OCI-M1 (cell line): Measurements from ENCODE around the gene TMEM222.

Experiments
- DNase-seq: peaks from one replicate; lab custom pipeline; 2025; lab: John Stamatoyannopoulos, UW

Gene TMEM222

GRCh38 chr1:27342391-27342777 is 20.4 kb downstream of the TMEM222 start:
- DNase-seq, result no peak

- peak; percentile 56 for DNase-seq
Measured at GRCh38 chr1:27342778-27343638, 21.0 kb downstream of the TMEM222 start.

- no peak for DNase-seq
Measured at GRCh38 chr1:27343639-27344025, 21.7 kb downstream of the TMEM222 start.

GRCh38 chr1:27345272-27345671 is 23.3 kb downstream of the TMEM222 start:
- no peak for DNase-seq

GRCh38 chr1:27346357-27346756 is 24.4 kb downstream of the TMEM222 start:
- no peak for DNase-seq

- DNase-seq, result no peak
Measured at GRCh38 chr1:27346991-27347624, 25.1 kb downstream of the TMEM222 start.

- no peak for DNase-seq
Measured at GRCh38 chr1:27348861-27349783, 27.2 kb downstream of the TMEM222 start.

- DNase-seq, result no peak
Measured at GRCh38 chr1:27349784-27350662, 28.1 kb downstream of the TMEM222 start.

- DNase-seq, result no peak
Measured at GRCh38 chr1:27350663-27351540, 28.9 kb downstream of the TMEM222 start.

- no peak for DNase-seq
Measured at GRCh38 chr1:27351541-27352107, 29.7 kb downstream of the TMEM222 start.

- DNase-seq, result no peak
Measured at GRCh38 chr1:27353166-27353565, 31.2 kb downstream of the TMEM222 start.

- no peak for DNase-seq
Measured at GRCh38 chr1:27353629-27354028, 31.7 kb downstream of the TMEM222 start.

GRCh38 chr1:27355683-27356082 is 33.7 kb downstream of the TMEM222 start:
- no peak for DNase-seq

GRCh38 chr1:27356277-27356618 is 34.3 kb downstream of the TMEM222 start:
- DNase-seq, result no peak

GRCh38 chr1:27356619-27357280 is 34.8 kb downstream of the TMEM222 start:
- no peak for DNase-seq

GRCh38 chr1:27357281-27358037 is 35.5 kb downstream of the TMEM222 start:
- DNase-seq, result peak; percentile 74

GRCh38 chr1:27358038-27358927 is 36.3 kb downstream of the TMEM222 start:
- no peak for DNase-seq

GRCh38 chr1:27358928-27359313 is 37.0 kb downstream of the TMEM222 start:
- DNase-seq, result no peak
